HG02642 (cell line): Measurements from ENCODE around the gene CRIP2.

ENCODE experiments used
- ATAC-seq: cut with Tn5 transposase; IDR thresholded peaks from one replicate; pipeline ENCODE4 v1.9.1; 2021; ENCODE audit warnings: mild to moderate bottlenecking; ENCODE audit not compliant: unreplicated experiment, poor library complexity

The CRIP2 gene

GRCh38 chr14:105486163-105486973, 11.7 kb downstream of the CRIP2 start, which contains the start of gene CRIP1:
Gene CRIP1, plus strand, starts transcription at chr14:105486886. Its CDS starts 374 bp downstream, at chr14:105487260.
- no peak for ATAC-seq

DNA sequence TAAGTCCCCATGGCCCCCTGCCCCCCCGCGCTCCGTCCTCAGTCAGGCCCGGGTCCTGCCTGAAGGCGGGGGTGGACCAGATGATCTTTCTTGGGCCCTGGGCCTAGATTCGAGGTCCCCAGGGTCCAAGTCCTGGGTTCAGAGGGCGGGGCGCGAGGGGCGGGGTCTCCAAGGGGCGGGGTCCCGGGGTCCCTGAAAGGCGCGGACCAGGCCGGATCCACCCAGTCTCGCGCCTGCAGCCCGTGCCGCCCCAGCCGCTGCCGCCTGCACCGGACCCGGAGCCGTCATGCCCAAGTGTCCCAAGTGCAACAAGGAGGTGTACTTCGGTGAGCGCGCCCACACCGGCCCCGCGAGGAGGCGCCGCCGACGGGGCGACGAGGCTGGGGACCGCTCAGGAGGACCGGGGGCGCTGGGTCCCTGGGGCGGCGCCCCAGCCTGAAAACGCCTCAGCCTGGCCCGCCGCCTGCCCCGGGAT, 12.4 kb downstream of the CRIP2 start:
- no peak for ATAC-seq

GRCh38 chr14:105487449-105487985, 12.9 kb downstream of the CRIP2 start:
- ATAC-seq: no peak

DNA sequence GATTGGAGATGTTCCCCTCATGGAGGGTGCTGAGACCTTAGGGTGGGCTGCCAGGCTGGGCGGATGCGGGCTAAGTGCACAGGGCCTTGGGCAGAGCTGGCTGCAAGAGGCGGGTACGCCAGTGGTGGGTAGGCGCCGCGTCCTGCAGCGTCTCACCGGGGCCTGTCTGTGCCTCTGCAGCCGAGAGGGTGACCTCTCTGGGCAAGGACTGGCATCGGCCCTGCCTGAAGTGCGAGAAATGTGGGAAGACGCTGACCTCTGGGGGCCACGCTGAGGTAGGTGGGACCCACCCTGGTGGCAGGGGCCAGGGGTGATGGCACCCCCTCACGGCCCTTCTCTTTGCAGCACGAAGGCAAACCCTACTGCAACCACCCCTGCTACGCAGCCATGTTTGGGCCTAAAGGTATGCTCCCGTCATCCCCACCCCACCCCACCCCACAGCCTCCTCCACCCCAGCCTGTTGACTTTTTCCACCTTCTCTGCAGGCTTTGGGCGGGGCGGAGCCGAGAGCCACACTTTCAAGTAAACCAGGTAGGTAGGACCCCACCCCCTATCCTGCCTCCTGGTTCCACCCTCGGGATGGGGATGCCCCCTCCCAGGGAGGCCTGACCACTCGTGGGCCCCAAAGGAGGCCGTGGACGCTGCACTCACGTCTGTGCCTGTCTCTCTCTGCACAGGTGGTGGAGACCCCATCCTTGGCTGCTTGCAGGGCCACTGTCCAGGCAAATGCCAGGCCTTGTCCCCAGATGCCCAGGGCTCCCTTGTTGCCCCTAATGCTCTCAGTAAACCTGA, 13.6 kb downstream of the CRIP2 start:
- no peak for ATAC-seq

DNA sequence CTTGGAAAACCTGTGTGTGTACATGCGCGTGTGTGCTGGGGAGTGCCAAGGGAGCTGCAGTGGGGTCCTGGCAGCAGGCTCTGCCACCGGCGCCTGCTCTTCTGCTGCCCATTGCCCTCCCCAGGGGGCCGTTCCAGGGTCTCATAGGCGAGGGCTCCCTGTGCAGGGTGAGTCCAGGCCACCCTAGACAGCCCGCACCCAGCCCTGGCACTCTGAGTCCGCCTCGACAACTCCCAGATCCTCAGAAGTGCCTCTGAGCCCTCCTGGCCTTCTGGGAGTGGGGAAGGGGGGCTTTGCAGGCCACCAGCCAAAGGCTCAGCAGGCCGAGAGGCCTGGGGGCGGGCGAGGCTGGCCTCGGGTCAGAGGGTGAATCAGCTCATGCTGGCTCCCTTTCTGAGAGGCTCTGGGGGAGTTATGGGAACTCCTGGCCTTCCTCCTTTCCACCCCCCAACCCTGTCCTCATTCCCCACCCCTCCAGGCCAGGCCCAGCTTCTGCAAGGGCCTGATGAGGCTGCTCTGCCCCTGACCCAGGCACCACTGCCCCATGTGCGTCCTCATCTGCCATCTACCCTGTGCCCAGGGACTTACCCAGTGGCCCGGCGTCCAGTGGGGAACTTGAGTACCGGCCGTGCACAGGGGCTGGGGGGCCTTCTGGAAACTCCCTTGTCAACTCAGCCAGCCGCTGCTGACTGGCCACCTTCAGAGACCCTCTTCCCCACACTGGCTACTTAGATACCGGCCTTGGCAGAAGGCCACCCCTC, 14.3 kb downstream of the CRIP2 start:
- no peak for ATAC-seq

GRCh38 chr14:105489542-105490266, 15.1 kb downstream of the CRIP2 start:
- no peak for ATAC-seq

DNA sequence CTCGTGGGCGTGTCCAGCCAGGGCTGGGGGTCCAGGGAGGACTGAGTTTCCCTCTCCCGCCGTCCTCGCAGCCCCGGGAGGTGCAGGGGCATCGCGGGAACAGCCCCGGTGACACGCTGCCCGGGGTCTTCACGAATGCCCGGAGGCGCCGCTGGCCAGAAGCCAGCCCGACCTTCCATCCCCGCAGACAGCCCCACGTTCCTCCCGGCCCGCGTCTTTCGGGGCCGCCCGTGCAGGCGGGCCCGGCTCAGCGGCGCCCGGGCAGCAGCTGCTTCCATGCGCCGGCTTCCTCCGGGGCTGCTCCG, 15.6 kb downstream of the CRIP2 start:
- peak; percentile 2 for ATAC-seq

GRCh38 chr14:105490572-105491365, 16.1 kb downstream of the CRIP2 start, which contains the start of gene TEDC1:
Gene TEDC1, plus strand, starts transcription at chr14:105491246. Its CDS starts 130 bp downstream, at chr14:105491376.
- peak; percentile 72 for ATAC-seq

DNA sequence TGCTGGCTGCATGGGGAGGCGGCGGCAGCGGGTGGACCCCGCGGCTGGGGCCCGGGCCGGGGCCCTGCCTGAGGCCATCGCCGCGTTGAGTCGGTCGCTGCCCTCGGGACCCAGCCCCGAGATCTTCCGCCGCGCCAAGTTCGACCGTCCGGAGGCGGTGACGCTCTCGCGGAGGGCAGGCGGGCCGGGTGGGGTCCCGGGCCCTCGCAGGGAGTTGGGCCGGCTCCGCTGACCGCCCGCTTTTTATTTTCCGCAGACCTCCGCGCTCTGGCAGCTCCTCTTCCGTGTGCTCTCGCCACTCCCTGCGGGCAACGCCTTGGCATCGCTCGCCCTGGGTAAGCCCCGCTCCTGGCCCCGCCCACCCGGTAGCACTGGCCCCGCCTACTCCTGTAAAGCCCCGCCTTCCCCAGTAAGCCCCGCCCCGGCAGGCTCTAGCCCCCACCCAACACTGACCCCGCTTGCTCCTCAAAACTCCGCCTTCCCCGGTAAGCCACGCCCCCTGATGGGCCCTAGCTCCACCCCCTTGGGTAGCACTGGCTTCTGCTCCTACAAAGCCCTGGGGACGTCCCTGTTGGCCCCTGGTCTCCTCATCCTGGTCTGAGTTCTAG, 16.8 kb downstream of the CRIP2 start:
- ATAC-seq: no peak

DNA sequence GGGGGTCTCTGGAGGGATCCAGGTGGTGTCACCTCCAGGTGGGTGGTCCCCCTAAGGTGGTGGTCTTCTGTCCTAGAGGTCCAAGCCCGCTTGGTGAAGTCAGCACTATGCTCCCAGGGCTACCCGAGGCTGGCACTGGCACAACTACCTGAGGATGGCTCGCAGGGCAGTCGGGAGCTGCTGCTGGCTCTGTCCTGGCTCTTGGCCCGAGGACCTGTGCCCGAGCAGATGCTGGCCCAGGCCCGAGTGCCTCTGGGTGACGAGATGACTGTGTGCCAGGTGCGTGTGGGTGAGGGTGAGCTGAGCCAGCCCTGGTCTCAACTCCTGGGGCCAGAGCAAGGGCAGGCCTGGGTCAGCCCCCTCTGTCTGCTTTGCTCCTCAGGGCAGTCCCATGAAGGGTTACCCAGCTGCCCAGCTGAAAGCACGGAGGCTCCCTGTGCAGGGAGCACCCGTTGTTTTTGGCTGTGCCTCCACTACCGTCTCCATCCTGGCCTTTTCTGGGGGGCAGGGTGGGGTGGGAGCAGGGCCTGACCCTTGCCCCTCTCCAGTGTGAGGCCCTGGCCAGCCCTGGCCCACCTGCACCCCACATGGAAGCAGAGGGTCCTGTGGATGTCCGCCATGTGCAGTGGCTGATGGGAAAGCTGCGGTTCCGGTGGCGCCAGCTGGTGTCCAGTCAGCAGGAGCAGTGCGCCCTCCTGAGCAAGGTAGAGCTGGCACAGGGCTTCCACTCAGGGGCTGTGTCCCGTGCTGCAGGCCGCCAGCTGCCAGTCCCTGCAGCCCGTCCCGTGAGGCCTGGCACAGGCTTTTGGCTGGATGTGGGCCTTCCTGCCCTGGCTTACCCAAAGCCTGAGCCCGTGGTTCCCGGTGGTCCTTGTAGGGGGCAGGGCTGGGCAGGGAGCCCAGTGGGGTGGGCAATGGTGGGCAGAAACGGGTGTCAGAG, 17.7 kb downstream of the CRIP2 start:
- ATAC-seq: no peak

DNA sequence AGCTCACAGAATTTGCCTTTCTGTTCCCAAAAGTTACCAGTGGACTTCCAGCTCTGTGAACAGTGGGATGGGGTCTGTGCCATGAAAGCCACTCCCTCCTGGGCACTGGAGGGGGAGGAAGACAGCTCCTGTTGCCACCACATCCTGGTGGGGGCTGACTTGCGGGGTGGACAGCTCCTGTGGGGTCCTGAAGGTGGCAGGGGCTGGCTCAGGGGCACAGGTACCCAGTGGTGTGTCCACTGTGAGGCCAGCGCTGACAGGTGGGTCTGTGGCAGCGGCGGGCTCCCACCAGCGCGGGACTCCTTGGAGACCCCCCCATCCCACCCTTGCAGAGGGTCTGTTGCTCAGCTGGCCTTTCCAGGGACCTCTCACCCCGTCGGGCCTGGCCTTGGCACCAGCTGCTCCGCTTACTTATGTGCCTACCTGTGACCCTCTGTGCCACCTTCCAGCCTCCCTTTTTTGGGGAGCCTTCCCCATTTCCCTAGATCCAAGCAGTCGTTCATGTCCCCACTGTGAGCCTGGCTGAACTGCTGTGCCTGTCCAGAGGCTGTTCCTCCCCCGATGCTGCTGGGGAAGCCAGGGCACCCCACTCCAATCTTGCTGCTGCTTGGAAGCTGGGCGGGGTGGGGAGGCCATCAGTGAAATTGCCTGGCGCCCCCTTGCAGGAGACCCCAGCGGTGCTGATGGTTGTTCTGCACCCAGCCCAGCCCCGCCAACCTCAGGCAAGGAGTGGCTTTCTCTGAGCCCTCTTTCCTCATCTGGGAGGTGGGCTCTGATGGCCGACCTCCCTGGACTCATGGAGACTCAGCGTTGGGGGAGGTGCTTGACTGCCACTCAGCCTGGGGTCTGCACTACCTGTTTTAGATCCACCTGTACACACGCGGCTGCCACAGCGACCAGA, 18.6 kb downstream of the CRIP2 start:
- ATAC-seq: no peak

DNA sequence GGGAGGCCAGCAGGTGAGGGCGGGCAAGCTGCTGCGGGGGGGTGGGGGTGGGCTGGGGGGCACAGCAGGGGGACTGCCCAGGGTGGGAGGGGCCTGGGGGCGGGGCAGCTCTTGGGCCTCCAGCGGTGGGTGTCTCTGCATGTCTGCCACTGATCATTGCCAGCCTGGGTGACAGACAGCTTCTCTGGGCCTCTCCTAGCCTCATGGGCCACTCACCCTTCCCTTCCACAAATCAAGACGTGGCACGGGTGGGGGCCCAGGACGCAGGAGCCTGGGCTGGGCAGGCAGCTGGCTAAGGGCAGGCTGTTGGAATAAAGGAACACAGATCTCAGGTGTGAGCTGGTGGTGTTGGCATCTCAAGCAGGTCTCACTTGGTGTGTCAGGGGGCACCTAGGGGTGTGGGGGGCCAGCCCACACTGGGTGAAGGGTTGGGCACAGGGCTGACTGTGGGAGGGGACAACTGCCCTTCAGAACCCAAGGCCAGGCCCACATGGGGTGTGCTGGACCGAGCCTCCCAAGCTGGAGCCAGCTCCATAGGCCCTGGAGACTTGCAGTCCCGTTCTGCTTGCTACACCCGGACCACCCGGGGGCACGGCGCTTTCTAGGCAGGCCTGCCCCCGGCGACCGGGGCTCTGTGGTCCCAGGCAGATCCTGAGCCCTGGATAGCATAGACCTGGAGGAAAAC, 19.4 kb downstream of the CRIP2 start:
- no peak for ATAC-seq

GRCh38 chr14:105494606-105494929, 19.9 kb downstream of the CRIP2 start:
- ATAC-seq: no peak

GRCh38 chr14:105495101-105495989, 20.7 kb downstream of the CRIP2 start:
- no peak for ATAC-seq
